Spinal cord (tissue), 10 donors: ENCODE measurements around the gene MACO1. TPM values are rescaled to one million over a fixed set of nuclear protein-coding genes. Genes with fewer than 3 reads are reported as not detected.

Source experiments
- DNase-seq, 6 donors: peaks; one replicate each; pipeline versions ENCODE4 v3.0.0 to v3.0.0-alpha.2; 2013 to 2015; ENCODE audit warnings: low spot score in 6 of 6, low read depth in 4 of 6
- H3K27ac ChIP-seq: one replicate; pipeline ENCODE4 v1.5.1; 2013; ENCODE audit warnings: low read depth, low read length, control low read depth
- H3K27me3 ChIP-seq: one replicate; pipeline ENCODE4 v1.6.1; 2013; ENCODE audit warnings: low read length; ENCODE audit not compliant: control insufficient read depth, insufficient read depth
- H3K36me3 ChIP-seq: one replicate; pipeline ENCODE4 v1.6.1; 2013; ENCODE audit warnings: low read length; ENCODE audit not compliant: control insufficient read depth, insufficient read depth
- H3K4me1 ChIP-seq: one replicate; pipeline ENCODE4 v1.6.1; 2013; ENCODE audit warnings: low read length; ENCODE audit not compliant: control insufficient read depth, insufficient read depth
- H3K4me3 ChIP-seq: one replicate; pipeline ENCODE4 v1.5.1; 2013; ENCODE audit warnings: low read depth, low read length, control low read depth
- H3K9me3 ChIP-seq: one replicate; pipeline ENCODE4 v1.6.1; 2013; ENCODE audit warnings: low read length; ENCODE audit not compliant: control insufficient read depth, insufficient read depth
- WGBS: methylation state at CpG from one replicate; pipeline ENCODE4 v1.1.5; 2013; ENCODE audit warnings: missing lambda C conversion rate; ENCODE audit not compliant: insufficient coverage; 5-methylcytosine and 5-hydroxymethylcytosine counted together
- polyA plus RNA-seq, 2 donors: library from polyadenylated mRNA; unstranded; fragments of 120-200 nt; gene quantifications; one replicate each; pipeline ENCODE4 v1.2.1, GENCODE V29; 2013; ENCODE audit not compliant: insufficient read length in 2 of 2
- total RNA-seq, 2 donors: library from RNA; depleted of rRNA in 1 of 2; stranded (reverse); fragments of 120-200 nt in 1 of 2; fragments of >200 nt in 1 of 2; gene quantifications; one replicate each; pipeline versions ENCODE4 v1.2.3 to v1.2.4, GENCODE V29; 2013 to 2014
- donor health status: healthy.

The MACO1 gene
- total and polyA plus RNA-seq, 4 donors = 31.0 to 33.3 (median 33.1) TPM

DNA sequence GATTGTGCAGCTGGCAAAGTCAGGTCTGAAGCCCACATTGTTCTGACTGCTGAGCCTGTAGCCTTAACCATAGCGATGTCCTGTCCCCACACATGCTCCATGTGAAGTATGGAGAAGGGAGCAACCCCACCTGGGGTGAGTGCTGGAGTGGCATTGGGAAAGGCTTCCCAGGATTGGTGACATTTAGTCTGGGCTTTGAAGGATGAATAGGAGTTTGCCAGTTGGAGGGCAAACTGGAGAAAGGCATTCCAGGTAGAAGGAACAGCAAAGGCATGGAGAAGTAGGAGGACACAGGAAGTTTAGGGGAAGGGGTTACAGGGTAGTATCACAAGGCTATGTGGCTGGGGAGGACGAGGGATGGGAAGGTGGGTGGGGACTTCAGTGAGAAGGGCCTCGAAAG is 105.4 kb downstream of the MACO1 start:
- 82% methylated on average over 3 of the region's 3 CpGs for WGBS
- Histone ChIP-seq H3K27me3 (no peaks in the 10 kb centered on the region), H3K36me3 (no peaks in the 10 kb centered on the region), H3K4me1 (peaks cover 7% of the 10 kb centered on the region), H3K27ac (no peak overlapping the region), H3K4me3 (no peak overlapping the region), H3K9me3 (no peaks in the 10 kb centered on the region)
- DNase-seq = no peak

DNA sequence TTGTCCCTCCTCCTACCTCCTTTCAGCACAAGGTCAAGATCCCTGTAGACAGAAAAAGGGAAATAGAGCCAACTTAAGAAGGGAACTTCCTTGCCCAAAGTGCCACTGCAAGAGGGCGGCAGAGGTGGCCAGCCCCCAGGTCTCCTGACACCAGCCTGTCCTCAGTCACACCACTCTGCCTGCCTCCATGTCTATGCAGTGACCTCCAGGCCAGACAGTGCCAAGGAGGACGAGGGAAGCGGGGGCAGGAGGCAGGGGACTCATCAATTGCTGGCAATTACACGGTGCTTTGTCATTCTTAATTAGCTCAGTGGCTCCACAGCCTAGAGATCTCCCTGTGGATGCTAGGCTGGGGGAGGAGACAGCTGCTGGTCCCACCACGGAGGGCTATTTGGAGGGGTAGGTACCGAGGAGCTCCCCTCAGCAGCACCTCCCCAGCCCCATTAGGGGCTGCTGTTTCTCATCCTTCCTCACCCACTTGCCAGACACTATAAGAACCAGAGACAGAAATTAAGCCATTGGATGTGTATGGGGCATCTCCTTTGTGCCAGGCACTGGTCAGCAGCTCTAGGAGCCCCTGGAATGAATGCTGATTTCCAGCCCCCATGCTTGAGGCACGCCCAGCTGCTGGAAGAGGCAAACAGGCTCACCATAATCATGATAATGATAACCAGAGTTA is 106.6 kb downstream of the MACO1 start:
- peak in 1 of 6 donors; percentile 53 for DNase-seq
- H3K4me1 ChIP-seq = peaks cover 7% of the 10 kb centered on the region
- H3K27me3 ChIP-seq = no peaks in the 10 kb centered on the region
- H3K4me3 ChIP-seq = no peak overlapping the region
- no peak overlapping the region for H3K27ac ChIP-seq
- 12% methylated on average over 4 of the region's 7 CpGs for WGBS
- no peaks in the 10 kb centered on the region for H3K9me3 ChIP-seq
- H3K36me3 ChIP-seq = no peaks in the 10 kb centered on the region

DNA sequence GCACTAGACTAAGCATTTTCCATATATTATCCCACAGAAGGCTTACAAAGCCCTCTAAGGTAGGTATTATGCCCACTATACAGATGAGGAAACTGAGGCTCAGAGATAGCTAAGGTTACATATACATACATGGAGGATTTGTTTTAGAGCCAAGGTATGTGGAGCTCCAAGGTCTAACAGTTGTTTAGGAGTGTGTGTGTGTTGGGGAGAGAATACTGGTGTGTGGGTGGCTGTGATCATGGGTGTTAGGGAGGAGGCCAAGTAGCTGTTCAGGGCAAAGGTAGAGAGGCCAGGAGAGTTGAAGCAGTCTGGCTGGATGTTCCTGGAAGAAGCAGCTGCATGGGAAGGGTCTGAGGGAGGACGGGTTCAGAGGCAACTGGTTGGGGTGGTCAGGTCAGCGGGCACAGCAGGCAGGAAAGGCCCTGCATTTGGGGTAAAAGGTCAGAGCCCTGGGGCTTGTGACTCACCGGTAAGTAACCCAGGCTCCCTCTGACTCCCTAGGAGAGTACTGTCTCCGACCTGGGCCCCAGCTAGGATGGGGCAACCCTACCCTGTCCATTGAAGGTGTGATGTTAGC is 107.6 kb downstream of the MACO1 start:
- H3K27ac ChIP-seq = no peak overlapping the region
- WGBS = 76% methylated on average over 4 of the region's 4 CpGs
- DNase-seq = no peak
- peaks cover 10% of the 10 kb centered on the region for H3K4me1 ChIP-seq
- H3K4me3 ChIP-seq = no peak overlapping the region
- H3K27me3 ChIP-seq = peaks cover 3% of the 10 kb centered on the region
- no peaks in the 10 kb centered on the region for H3K36me3 ChIP-seq
- H3K9me3 ChIP-seq = no peaks in the 10 kb centered on the region

DNA sequence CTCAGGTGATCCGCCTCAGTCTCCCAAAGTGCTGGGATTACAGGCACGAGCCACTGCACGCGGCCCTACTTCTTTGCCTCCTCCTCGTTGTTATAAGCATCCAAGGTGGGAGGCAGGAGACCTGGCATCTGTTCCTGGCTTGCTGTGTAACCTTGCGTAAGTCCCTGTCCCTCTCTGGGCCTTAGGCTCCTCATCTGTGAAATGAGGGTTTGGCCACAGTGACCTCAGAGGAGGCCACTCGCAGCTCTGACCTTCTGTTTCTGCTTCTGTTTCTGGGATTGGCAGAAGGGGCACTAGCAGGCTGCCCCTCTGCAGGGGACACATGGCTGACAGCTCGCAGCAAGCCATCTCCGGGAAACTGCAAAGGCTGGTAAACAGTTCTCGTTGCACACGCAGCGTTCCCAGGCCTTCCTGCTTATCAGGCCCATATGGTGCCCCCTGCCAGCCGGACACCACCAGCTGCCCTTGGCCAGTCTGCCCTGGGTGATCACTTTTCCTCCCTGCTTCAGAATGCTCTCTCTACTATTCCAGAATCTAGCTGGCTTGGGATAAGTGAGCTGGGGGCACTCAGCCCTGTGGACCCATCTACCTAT is 110.1 kb downstream of the MACO1 start:
- no peak for DNase-seq

DNA sequence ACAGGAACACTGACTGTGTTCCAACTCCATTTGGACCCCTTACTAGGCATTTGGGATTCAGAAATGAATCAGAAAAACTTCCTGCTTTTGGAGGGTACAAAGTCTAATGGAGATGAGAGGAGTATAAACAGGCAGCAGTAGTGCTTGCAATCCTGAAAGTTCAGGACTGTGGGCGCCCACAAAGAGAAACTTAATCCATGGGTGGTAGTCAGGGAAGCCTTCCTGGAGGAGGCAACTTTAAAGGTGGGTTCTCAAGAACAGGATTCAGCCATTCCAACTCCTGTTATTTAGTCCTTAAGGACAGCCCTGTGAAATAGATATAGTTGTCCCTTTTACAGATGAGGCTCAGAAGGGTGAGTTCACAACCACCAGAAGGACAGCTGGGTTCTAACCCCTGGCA is 110.7 kb downstream of the MACO1 start:
- 100% methylated on average over 1 of the region's 1 CpG for WGBS
- Histone ChIP-seq H3K27ac (no peak overlapping the region), H3K4me1 (peaks cover 24% of the 10 kb centered on the region), H3K27me3 (peaks cover 18% of the 10 kb centered on the region), H3K4me3 (no peak overlapping the region), H3K36me3 (no peaks in the 10 kb centered on the region), H3K9me3 (no peaks in the 10 kb centered on the region)
- DNase-seq = no peak

More for the DNA sequence above, 110.1 kb downstream of the MACO1 start:
- H3K36me3 ChIP-seq = no peaks in the 10 kb centered on the region
- H3K27ac ChIP-seq = no peak overlapping the region
- 77% methylated on average over 13 of the region's 13 CpGs for WGBS
- H3K4me3 ChIP-seq = no peak overlapping the region
- H3K4me1 ChIP-seq = peaks cover 24% of the 10 kb centered on the region
- no peaks in the 10 kb centered on the region for H3K9me3 ChIP-seq
- H3K27me3 ChIP-seq = peaks cover 18% of the 10 kb centered on the region

DNA sequence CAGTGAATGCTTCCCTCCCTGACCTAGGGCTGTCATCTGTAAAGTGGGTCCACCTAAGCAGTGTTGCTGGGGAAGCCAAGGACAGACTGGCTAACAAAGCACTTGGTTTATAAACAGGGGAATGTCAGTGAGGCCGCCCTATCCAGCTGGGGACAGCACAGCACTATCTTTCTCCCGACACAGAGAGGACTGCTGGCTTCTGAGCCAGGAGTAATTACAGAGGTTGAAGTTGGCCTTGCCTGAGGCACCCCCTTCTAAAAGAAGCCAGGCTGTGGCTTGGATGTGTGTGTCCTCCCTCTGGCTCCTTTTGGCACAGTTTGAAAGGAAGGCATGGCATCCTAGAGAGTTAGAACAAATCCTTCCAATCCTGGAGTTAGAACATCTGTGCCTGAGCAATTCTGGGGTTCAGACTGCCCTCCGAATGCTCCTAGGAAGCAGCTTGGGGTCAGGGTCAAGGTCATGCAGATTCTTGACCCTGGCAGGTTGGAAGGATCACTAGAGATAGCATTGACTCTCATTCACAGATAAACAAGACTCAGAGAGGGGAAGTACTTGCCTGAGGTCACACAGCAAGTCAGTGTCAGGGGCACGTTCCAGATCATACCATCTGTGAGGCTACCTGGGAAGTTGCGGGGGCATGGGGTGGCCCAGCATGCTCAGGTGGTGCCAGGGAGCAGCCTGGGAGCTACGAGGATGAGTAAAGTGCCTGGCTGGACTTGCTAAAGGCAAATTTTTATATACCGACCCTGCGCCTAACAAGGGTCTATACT is 111.4 kb downstream of the MACO1 start:
- 79% methylated on average over 8 of the region's 8 CpGs for WGBS
- Histone ChIP-seq H3K36me3 (no peaks in the 10 kb centered on the region), H3K27me3 (peaks cover 18% of the 10 kb centered on the region), H3K27ac (no peak overlapping the region), H3K9me3 (no peaks in the 10 kb centered on the region), H3K4me1 (peaks cover 24% of the 10 kb centered on the region), H3K4me3 (no peak overlapping the region)
- no peak for DNase-seq

DNA sequence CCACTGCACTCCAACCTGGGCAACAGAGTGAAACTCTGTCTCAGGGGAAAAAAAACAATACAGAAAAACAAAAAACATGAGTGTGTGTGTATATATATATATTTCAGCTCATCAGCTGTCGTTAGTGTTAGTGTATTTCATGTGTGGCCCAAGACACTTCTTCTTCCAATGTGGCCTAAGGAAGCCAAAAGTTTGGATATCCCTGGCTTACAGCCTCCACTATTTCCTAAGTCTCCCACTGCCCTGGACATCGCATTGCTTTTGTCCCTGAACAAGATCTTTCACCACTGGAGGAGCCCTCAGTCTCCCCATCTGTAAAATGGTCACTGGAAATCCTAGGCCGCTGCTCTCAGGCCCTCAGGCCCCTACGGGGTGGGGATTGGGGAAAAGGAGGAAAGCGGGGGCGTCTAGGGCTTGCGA is 112.3 kb downstream of the MACO1 start:
- H3K4me3 ChIP-seq = no peak overlapping the region
- DNase-seq = no peak
- H3K27me3 ChIP-seq = peaks cover 18% of the 10 kb centered on the region
- WGBS = 3% methylated on average over 4 of the region's 7 CpGs
- H3K9me3 ChIP-seq = no peaks in the 10 kb centered on the region
- peaks cover 20% of the 10 kb centered on the region for H3K4me1 ChIP-seq
- no peaks in the 10 kb centered on the region for H3K36me3 ChIP-seq
- H3K27ac ChIP-seq = peak overlapping the region; percentile 52

DNA sequence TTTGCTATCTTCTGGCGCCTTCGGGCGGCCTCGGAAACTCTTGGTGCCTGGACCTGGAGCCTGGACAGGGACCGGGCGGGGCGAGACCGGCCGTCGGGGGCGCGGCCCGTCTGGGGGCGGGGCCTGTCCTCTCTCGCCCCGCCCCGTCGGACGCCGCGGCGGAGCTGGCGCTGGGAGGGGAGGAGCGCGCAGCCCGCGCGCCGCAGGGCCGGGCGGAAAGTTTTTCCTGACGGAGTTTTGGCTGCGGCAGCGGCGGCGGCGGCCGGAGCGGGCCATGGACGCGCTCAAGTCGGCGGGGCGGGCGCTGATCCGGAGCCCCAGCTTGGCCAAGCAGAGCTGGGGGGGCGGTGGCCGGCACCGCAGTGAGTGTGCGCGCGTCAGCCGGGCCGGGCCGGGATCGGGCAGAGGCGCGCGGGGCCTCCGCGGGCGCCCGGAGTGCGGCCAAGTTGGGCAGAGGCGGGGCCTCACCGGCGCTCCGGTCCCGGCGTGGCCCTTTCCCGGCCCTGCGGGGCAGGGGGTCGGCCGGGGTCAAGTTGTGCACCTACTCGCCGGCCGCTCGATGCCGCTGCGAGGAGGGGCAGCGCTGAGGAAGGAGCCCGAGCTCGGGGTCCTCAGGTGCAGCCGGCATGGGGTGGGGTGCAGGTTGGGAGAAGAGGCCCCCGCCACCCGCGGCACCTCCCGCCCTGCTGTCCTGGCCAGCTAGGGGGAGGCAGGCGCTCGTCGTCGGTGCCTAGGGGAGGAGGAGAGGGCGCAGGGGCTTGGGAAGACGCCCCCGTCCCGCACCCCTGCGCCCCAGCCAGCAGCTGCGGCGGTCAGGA is 112.9 kb downstream of the MACO1 start, which contains the start of gene LDLRAP1:
Gene LDLRAP1 (plus strand): TSS at position 182 of the 818 bp plus-strand sequence. CDS start 93 bp downstream, at position 275.
- H3K4me1 ChIP-seq = peaks cover 20% of the 10 kb centered on the region
- no peaks in the 10 kb centered on the region for H3K9me3 ChIP-seq
- DNase-seq = peak in 2 of 6 donors; percentile 36 to 80
- WGBS = under 1% methylated on average over 99 of the region's 99 CpGs
- peaks cover 18% of the 10 kb centered on the region for H3K27me3 ChIP-seq
- H3K27ac ChIP-seq = peak within 1 kb of the TSS; percentile 52
- no peaks in the 10 kb centered on the region for H3K36me3 ChIP-seq
- peak within 1 kb of the TSS; percentile 45 for H3K4me3 ChIP-seq

DNA sequence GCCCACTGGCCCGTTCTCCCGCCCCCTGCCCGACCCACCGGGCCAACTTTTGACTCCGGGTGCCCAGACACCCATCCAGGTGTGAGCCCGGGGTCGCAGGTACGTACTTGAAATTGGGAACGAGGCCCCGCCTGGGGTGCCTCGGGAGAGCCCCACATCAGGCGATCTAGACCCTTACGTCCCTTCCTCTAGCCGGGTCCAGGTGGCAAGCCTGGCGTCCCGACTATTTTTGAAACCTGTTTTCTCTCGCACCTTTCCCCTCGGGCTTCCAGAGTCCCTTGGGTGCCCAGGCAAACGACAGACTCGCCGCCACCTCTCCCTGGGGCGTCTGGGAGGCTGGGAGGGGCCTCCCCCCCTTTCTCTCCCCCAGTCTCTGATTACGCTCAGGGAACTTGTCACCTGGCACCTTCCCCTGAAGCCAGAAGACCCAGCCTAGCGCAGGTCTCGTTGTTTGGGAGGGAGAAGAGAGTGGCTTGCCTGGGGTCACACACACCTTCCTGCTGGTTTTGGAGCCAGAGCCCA is 113.6 kb downstream of the MACO1 start:
- no peaks in the 10 kb centered on the region for H3K36me3 ChIP-seq
- peaks cover 18% of the 10 kb centered on the region for H3K27me3 ChIP-seq
- no peaks in the 10 kb centered on the region for H3K9me3 ChIP-seq
- DNase-seq = no peak
- no peak overlapping the region for H3K27ac ChIP-seq
- peaks cover 24% of the 10 kb centered on the region for H3K4me1 ChIP-seq
- H3K4me3 ChIP-seq = peak overlapping the region; percentile 45
- 9% methylated on average over 23 of the region's 25 CpGs for WGBS
